Sigmoid colon (tissue), 7 donors: ENCODE results near the gene MYT1. TPM values are rescaled to one million over a fixed set of nuclear protein-coding genes. Genes with fewer than 3 reads are reported as not detected.
A peak's percentile ranks its signal among the peaks of the same experiment; 100 is the strongest.

Experiments used
- DNase-seq: peaks from one replicate; pipeline ENCODE4 v3.0.0-alpha.2; 2019
- H3K27ac ChIP-seq, 4 donors: fragments of 200-600 bp; sonication (generic); one replicate each; pipeline ENCODE4 v1.5.1; 2016 to 2019; ENCODE audit warnings: mild to moderate bottlenecking in 1 of 4
- H3K27me3 ChIP-seq, 3 donors: fragments of 200-600 bp; sonication (generic); one replicate each; pipeline ENCODE4 v1.5.1; 2019; ENCODE audit warnings: mild to moderate bottlenecking in 1 of 3
- H3K36me3 ChIP-seq, 4 donors: fragments of 200-600 bp; sonication (generic); one replicate each; pipeline ENCODE4 v1.5.1; 2016 to 2019
- H3K4me1 ChIP-seq, 4 donors: fragments of 200-600 bp; sonication (generic); one replicate each; pipeline ENCODE4 v1.5.1; 2017 to 2019
- H3K4me3 ChIP-seq, 4 donors: fragments of 200-600 bp; sonication (generic); one replicate each; pipeline ENCODE4 v1.5.1; 2017 to 2019; ENCODE audit warnings: mild to moderate bottlenecking in 2 of 4, moderate library complexity in 1 of 4
- H3K9me3 ChIP-seq, 4 donors: fragments of 200-600 bp in 3 of 4; sonication (generic) in 3 of 4; one replicate each; pipeline versions ENCODE4 v1.5.1 to v1.6.1; 2013 to 2019
- CTCF ChIP-seq, 4 experiments: fragments of 450-650 bp in 3 of 4; fragments of 200-600 bp in 1 of 4; IDR thresholded peaks; one replicate each; pipeline ENCODE4 v1.5.1; 2016 to 2019; ENCODE audit warnings: antibody characterized with exemption in 4 of 4, mild to moderate bottlenecking in 3 of 4, moderate library complexity in 2 of 4
- EP300 ChIP-seq, 4 donors: sonication (generic); formaldehyde crosslinking; IDR thresholded peaks; one replicate each; pipeline ENCODE4 v1.6.1; 2017; ENCODE audit warnings: antibody characterized with exemption in 4 of 4
- POLR2A ChIP-seq, 2 donors: fragments of 450-650 bp; IDR thresholded peaks; one replicate each; pipeline ENCODE4 v1.6.1; 2016; ENCODE audit warnings: antibody characterized with exemption in 2 of 2, mild to moderate bottlenecking in 2 of 2, moderate library complexity in 2 of 2
- POLR2AphosphoS5 ChIP-seq, 4 donors: sonication (generic); formaldehyde crosslinking; IDR thresholded peaks; one replicate each; pipeline ENCODE4 v1.6.1; 2017; ENCODE audit warnings: antibody characterized with exemption in 4 of 4
- WGBS, 2 donors: extraction: QIAGEN DNeasy Blood & Tissue Kit; methylation state at CpG; one replicate each; pipeline ENCODE4 v1.1.7; 2013; 5-methylcytosine and 5-hydroxymethylcytosine counted together
- intact Hi-C: fragments of 100-400 bp; cut with DNase I; formaldehyde crosslinking; loops from one replicate; pipeline ENCODE4 v1.15.1; 2023
- polyA plus RNA-seq, 3 donors: library from polyadenylated mRNA; stranded (reverse); fragments of 200-250 nt; gene quantifications; one replicate each; pipeline ENCODE4 v1.2.3, GENCODE V29; 2013
- total RNA-seq, 4 donors: library from RNA; depleted of rRNA; stranded (reverse); fragments of >200 nt; gene quantifications; one replicate each; pipeline ENCODE4 v1.1.0, GENCODE V29; 2016
- donor health status: healthy with polysubstance abuse.
- donor health status: Bipolar disorder and iron deficiency.
- donor health status: healthy.

Gene MYT1
- total and polyA plus RNA-seq, 7 donors: under 0.01 to 1.1 (median 0.27) TPM; not detected in 2

- peak; percentile 60 for DNase-seq
- TF ChIP-seq POLR2A (IDR thresholded peaks at IDR 0.05) (no peak), POLR2AphosphoS5 (IDR thresholded peaks at IDR 0.05) (no peak), CTCF (IDR thresholded peaks at IDR 0.05) (no peak), EP300 (IDR thresholded peaks at IDR 0.05) (no peak)
- H3K4me3 ChIP-seq: no peak overlapping the region
- no peaks in the 10 kb centered on the region for H3K4me1 ChIP-seq
- H3K27me3 ChIP-seq: no peaks in the 10 kb centered on the region
- H3K9me3 ChIP-seq: no peaks in the 10 kb centered on the region
- no peaks in the 10 kb centered on the region for H3K36me3 ChIP-seq
- intact Hi-C loops: no loop called here
- whole genome bisulfite sequencing, 2 donors: 73 to 76% methylated on average over 7 of the region's 7 CpGs
- no peak overlapping the region for H3K27ac ChIP-seq
These were observed 74.7 kb downstream of the MYT1 start for GRCh38 chr20:64238851-64239387.

GRCh38 chr20:64239449-64240242 lies 75.4 kb downstream of the MYT1 start:
- Histone ChIP-seq H3K36me3 (no peaks in the 10 kb centered on the region), H3K9me3 (no peaks in the 10 kb centered on the region), H3K4me1 (no peaks in the 10 kb centered on the region), H3K4me3 (no peak overlapping the region), H3K27me3 (no peaks in the 10 kb centered on the region), H3K27ac (no peak overlapping the region)
- intact Hi-C loops: no loop called here
- peak; percentile 49 for DNase-seq
- 88 to 92% methylated on average over 19 of the region's 19 CpGs for WGBS, 2 donors
- TF ChIP-seq CTCF (IDR thresholded peaks at IDR 0.05) (no peak), POLR2A (IDR thresholded peaks at IDR 0.05) (no peak), POLR2AphosphoS5 (IDR thresholded peaks at IDR 0.05) (no peak), EP300 (IDR thresholded peaks at IDR 0.05) (no peak)

- Histone ChIP-seq H3K27me3 (peaks cover 0 to 5% (median 0%) of the 10 kb centered on the region in 3 donors), H3K36me3 (no peaks in the 10 kb centered on the region), H3K27ac (no peak overlapping the region), H3K9me3 (no peaks in the 10 kb centered on the region), H3K4me3 (no peak overlapping the region), H3K4me1 (no peaks in the 10 kb centered on the region)
- intact Hi-C loops: no loop called here
- 89 to 90% methylated on average over 26 of the region's 26 CpGs for WGBS, 2 donors
- DNase-seq: peak; percentile 56
- TF ChIP-seq POLR2A (IDR thresholded peaks at IDR 0.05) (no peak), CTCF (IDR thresholded peaks at IDR 0.05) (no peak), EP300 (IDR thresholded peaks at IDR 0.05) (no peak)
These were observed 76.2 kb downstream of the MYT1 start for GRCh38 chr20:64240243-64241015.

GRCh38 chr20:64241061-64241460 lies 76.8 kb downstream of the MYT1 start:
- no peak for DNase-seq
- WGBS, 2 donors: 82 to 87% methylated on average over 8 of the region's 8 CpGs
- Histone ChIP-seq H3K27me3 (peaks cover 0 to 11% (median 0%) of the 10 kb centered on the region in 3 donors), H3K4me3 (no peak overlapping the region), H3K27ac (no peak overlapping the region), H3K36me3 (no peaks in the 10 kb centered on the region), H3K4me1 (no peaks in the 10 kb centered on the region), H3K9me3 (no peaks in the 10 kb centered on the region)
- TF ChIP-seq POLR2A (IDR thresholded peaks at IDR 0.05): no peak
- TF ChIP-seq POLR2AphosphoS5 (IDR thresholded peaks at IDR 0.05): no peak
- no peak for TF ChIP-seq EP300 (IDR thresholded peaks at IDR 0.05)
- no peak for TF ChIP-seq CTCF (IDR thresholded peaks at IDR 0.05)
- intact Hi-C loops: no loop called here
